Activated T-cell treated with anti-CD3 and anti-CD28 coated beads, Interleukin-2, amount 50 U/mL, for 24 hours (primary cell): ENCODE results near the gene TREX2.

ENCODE experiments used
- DNase-seq: peaks from one replicate; pipeline ENCODE4 v3.0.0-alpha.2; 2020
- H3K27ac Mint-ChIP-seq: 2 replicates; pipeline ENCODE4 v1.8.0; 2020; ENCODE audit warnings: mild to moderate bottlenecking, mixed read lengths
- H3K27me3 Mint-ChIP-seq: 2 replicates; pipeline ENCODE4 v1.8.0; 2020; ENCODE audit warnings: mixed read lengths
- H3K36me3 Mint-ChIP-seq: 2 replicates; pipeline ENCODE4 v1.8.0; 2020; ENCODE audit warnings: low read depth, mixed read lengths
- H3K4me1 Mint-ChIP-seq: 2 replicates; pipeline ENCODE4 v1.8.0; 2020; ENCODE audit warnings: low read depth, mixed read lengths
- H3K4me3 Mint-ChIP-seq: 2 replicates; pipeline ENCODE4 v1.8.0; 2020; ENCODE audit warnings: mild to moderate bottlenecking, moderate library complexity, mixed read lengths
- H3K9me3 Mint-ChIP-seq: 2 replicates; pipeline ENCODE4 v1.8.0; 2020; ENCODE audit warnings: mixed read lengths

The TREX2 gene

GRCh38 chrX:153417637-153418036 is 28.2 kb downstream of the TREX2 start:
- no peak for DNase-seq
- no peak overlapping the region for H3K27ac Mint-ChIP-seq
- H3K4me3 Mint-ChIP-seq: no peak overlapping the region
- no peaks in the 10 kb centered on the region for H3K9me3 Mint-ChIP-seq
- H3K27me3 Mint-ChIP-seq: peaks cover 18% of the 10 kb centered on the region
- peaks cover 3% of the 10 kb centered on the region for H3K36me3 Mint-ChIP-seq
- H3K4me1 Mint-ChIP-seq: no peaks in the 10 kb centered on the region

- no peaks in the 10 kb centered on the region for H3K9me3 Mint-ChIP-seq
- H3K36me3 Mint-ChIP-seq: peaks cover 3% of the 10 kb centered on the region
- no peak for DNase-seq
- peaks cover 7% of the 10 kb centered on the region for H3K4me1 Mint-ChIP-seq
- H3K27me3 Mint-ChIP-seq: peaks cover 22% of the 10 kb centered on the region
- H3K27ac Mint-ChIP-seq: no peak overlapping the region
- H3K4me3 Mint-ChIP-seq: no peak overlapping the region
These were observed 28.9 kb downstream of the TREX2 start for GRCh38 chrX:153416781-153417450.

GRCh38 chrX:153414856-153415510 is 30.9 kb downstream of the TREX2 start:
- no peak overlapping the region for H3K27ac Mint-ChIP-seq
- H3K4me1 Mint-ChIP-seq: peaks cover 11% of the 10 kb centered on the region
- peaks cover 29% of the 10 kb centered on the region for H3K27me3 Mint-ChIP-seq
- no peaks in the 10 kb centered on the region for H3K36me3 Mint-ChIP-seq
- H3K4me3 Mint-ChIP-seq: no peak overlapping the region
- no peaks in the 10 kb centered on the region for H3K9me3 Mint-ChIP-seq
- no peak for DNase-seq

GRCh38 chrX:153413731-153414130 is 32.1 kb downstream of the TREX2 start:
- DNase-seq: no peak
- Mint-ChIP-seq H3K27ac (no peak overlapping the region), H3K27me3 (peaks cover 24% of the 10 kb centered on the region), H3K4me1 (peaks cover 11% of the 10 kb centered on the region), H3K36me3 (no peaks in the 10 kb centered on the region), H3K4me3 (no peak overlapping the region), H3K9me3 (no peaks in the 10 kb centered on the region)

GRCh38 chrX:153412746-153413720 is 32.8 kb downstream of the TREX2 start:
- Mint-ChIP-seq H3K27me3 (peaks cover 23% of the 10 kb centered on the region), H3K4me1 (peaks cover 11% of the 10 kb centered on the region), H3K4me3 (peak overlapping the region; percentile 71), H3K9me3 (no peaks in the 10 kb centered on the region), H3K36me3 (no peaks in the 10 kb centered on the region), H3K27ac (no peak overlapping the region)
- DNase-seq: no peak

GRCh38 chrX:153411988-153412574 is 33.8 kb downstream of the TREX2 start:
- DNase-seq: no peak
- H3K27ac Mint-ChIP-seq: no peak overlapping the region
- H3K9me3 Mint-ChIP-seq: no peaks in the 10 kb centered on the region

GRCh38 chrX:153411255-153411987 is 34.4 kb downstream of the TREX2 start, which contains the start of gene ZFP92:
ZFP92 (plus strand) TSS chrX:153411472; CDS start chrX:153418323, 6,851 bp downstream.
- H3K9me3 Mint-ChIP-seq: no peaks in the 10 kb centered on the region
- peak within 1 kb of the TSS; percentile 32 for H3K27ac Mint-ChIP-seq
- peak within 1 kb of the TSS; percentile 71 for H3K4me3 Mint-ChIP-seq
- H3K36me3 Mint-ChIP-seq: no peaks in the 10 kb centered on the region
- peaks cover 11% of the 10 kb centered on the region for H3K4me1 Mint-ChIP-seq
- DNase-seq: peak; percentile 71
- peaks cover 21% of the 10 kb centered on the region for H3K27me3 Mint-ChIP-seq

More at GRCh38 chrX:153411988-153412574, 33.8 kb downstream of the TREX2 start:
- Mint-ChIP-seq H3K4me3 (peak overlapping the region; percentile 71), H3K36me3 (no peaks in the 10 kb centered on the region), H3K27me3 (peaks cover 21% of the 10 kb centered on the region), H3K4me1 (peaks cover 11% of the 10 kb centered on the region)

GRCh38 chrX:153410888-153411254 is 35.0 kb downstream of the TREX2 start:
- Mint-ChIP-seq H3K36me3 (no peaks in the 10 kb centered on the region), H3K4me1 (peaks cover 11% of the 10 kb centered on the region), H3K27ac (peak overlapping the region; percentile 32), H3K4me3 (peak overlapping the region; percentile 57), H3K9me3 (no peaks in the 10 kb centered on the region), H3K27me3 (peaks cover 22% of the 10 kb centered on the region)
- no peak for DNase-seq

- no peak overlapping the region for H3K27ac Mint-ChIP-seq
- no peaks in the 10 kb centered on the region for H3K36me3 Mint-ChIP-seq
- peaks cover 11% of the 10 kb centered on the region for H3K4me1 Mint-ChIP-seq
- DNase-seq: no peak
- no peaks in the 10 kb centered on the region for H3K9me3 Mint-ChIP-seq
- H3K27me3 Mint-ChIP-seq: peaks cover 24% of the 10 kb centered on the region
- H3K4me3 Mint-ChIP-seq: no peak overlapping the region
These were observed 35.5 kb downstream of the TREX2 start for GRCh38 chrX:153410373-153410772.

- Mint-ChIP-seq H3K27ac (no peak overlapping the region), H3K4me3 (no peak overlapping the region), H3K4me1 (peaks cover 11% of the 10 kb centered on the region), H3K9me3 (no peaks in the 10 kb centered on the region), H3K36me3 (no peaks in the 10 kb centered on the region), H3K27me3 (peaks cover 31% of the 10 kb centered on the region)
- DNase-seq: no peak
These were observed 36.3 kb downstream of the TREX2 start for GRCh38 chrX:153409414-153410101.

- no peak for DNase-seq
- H3K4me3 Mint-ChIP-seq: no peak overlapping the region
- H3K36me3 Mint-ChIP-seq: no peaks in the 10 kb centered on the region
- H3K4me1 Mint-ChIP-seq: peaks cover 11% of the 10 kb centered on the region
- H3K9me3 Mint-ChIP-seq: no peaks in the 10 kb centered on the region
- H3K27me3 Mint-ChIP-seq: peaks cover 36% of the 10 kb centered on the region
- no peak overlapping the region for H3K27ac Mint-ChIP-seq
These were observed 36.9 kb downstream of the TREX2 start for GRCh38 chrX:153408871-153409351.

- DNase-seq: no peak
- Mint-ChIP-seq H3K9me3 (no peaks in the 10 kb centered on the region), H3K36me3 (no peaks in the 10 kb centered on the region), H3K27me3 (peaks cover 36% of the 10 kb centered on the region), H3K27ac (no peak overlapping the region), H3K4me3 (no peak overlapping the region), H3K4me1 (peaks cover 11% of the 10 kb centered on the region)
These were observed 37.6 kb downstream of the TREX2 start for GRCh38 chrX:153408221-153408721.

- Mint-ChIP-seq H3K4me1 (peaks cover 11% of the 10 kb centered on the region), H3K9me3 (no peaks in the 10 kb centered on the region), H3K27ac (no peak overlapping the region), H3K36me3 (no peaks in the 10 kb centered on the region), H3K27me3 (peaks cover 36% of the 10 kb centered on the region), H3K4me3 (no peak overlapping the region)
- no peak for DNase-seq
These were observed 38.1 kb downstream of the TREX2 start for GRCh38 chrX:153407736-153408135.
